ENCODE data around the gene LCE4A. TPM values are rescaled to one million over a fixed set of nuclear protein-coding genes. Genes with fewer than 3 reads are reported as not detected.

The LCE4A gene
- total RNA-seq, 1 experiment from 2014 or later = not detected

DNA sequence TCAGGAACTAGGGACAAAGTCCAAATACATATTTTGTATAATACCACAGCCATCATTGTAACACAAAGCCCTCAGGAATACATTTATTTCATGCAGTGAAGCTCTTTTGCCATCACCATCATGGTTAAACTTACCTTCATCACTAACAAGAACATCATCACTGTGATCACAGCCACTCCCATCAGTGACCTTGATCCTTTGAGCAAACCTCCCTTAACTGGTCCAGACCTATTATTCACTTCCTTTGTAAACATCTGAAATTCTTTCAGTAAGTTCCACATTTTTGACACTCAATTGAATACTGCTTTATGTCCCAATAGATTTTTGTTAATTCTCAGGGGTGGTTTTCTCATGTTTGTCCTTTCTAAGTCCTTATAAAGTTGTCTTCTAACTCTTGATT is 33.7 kb downstream of the LCE4A start:
- in situ Hi-C loops (cut with HindIII; ENCODE audit: low pct_unique_long_range_greater_than_20kb, low sequenced_read_pairs) = no loop called here
- DNase-seq (ENCODE audit: low read depth) = no peak

DNA sequence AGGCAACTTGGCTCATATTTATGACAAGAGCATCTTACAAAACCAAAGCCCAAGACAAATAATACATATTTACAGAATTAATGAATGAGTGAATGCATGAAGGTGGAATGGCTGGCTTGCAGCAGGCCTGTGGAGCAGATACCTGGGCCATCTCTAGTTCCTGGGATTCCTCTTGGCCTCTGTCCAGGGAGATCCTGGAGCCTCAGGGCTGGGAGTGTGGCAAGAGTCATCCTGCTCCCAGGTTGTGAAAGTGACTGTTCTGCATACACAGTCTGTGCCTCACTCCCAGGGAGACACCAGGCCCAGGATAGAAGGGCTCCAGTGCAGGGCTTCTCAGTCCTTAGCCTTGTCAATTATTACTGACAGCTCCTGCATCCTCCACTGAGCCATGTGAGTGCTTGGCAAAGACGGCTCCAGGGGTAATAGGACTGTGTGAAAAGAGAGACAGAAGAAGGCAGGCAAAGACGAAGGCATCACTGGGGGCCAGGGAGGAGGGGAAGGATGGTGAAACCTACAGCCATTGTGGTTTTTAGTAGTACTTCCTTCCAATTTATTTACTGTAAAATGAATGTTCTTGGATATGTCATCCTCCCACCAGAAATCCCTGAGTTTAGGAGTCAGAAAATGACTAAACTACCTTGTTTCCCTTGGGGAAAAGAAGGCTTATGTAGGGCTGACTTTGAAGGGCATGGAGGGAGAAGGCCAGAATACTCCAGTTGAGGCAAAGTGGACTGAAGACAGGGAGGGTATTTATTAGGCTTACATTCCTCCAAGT is 35.6 kb downstream of the LCE4A start:
- no peak for DNase-seq (ENCODE audit: low read depth)
- in situ Hi-C loops (cut with HindIII; ENCODE audit: low pct_unique_long_range_greater_than_20kb, low sequenced_read_pairs) = no loop called here

DNA sequence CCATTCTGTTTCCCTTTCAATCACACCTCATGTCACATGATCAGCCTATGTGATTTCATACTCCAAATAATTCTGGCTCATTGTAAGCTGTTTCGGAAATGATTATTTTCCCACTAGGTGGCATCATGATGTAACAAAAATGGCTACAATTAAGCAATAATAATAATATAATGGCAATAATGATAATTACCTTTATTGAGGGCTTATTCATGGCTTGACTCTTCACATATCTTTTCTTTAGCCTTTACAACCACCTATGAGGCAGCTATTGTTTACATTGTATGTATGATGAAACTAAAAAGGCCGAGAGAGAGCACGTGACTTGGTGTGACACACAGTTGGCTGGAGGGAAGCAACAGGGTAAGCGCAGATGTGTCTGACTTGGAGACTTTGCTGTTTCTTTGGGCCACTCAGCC is 37.3 kb downstream of the LCE4A start:
- no peak for DNase-seq (ENCODE audit: low read depth)
- in situ Hi-C loops (cut with HindIII; ENCODE audit: low pct_unique_long_range_greater_than_20kb, low sequenced_read_pairs) = no loop called here

DNA sequence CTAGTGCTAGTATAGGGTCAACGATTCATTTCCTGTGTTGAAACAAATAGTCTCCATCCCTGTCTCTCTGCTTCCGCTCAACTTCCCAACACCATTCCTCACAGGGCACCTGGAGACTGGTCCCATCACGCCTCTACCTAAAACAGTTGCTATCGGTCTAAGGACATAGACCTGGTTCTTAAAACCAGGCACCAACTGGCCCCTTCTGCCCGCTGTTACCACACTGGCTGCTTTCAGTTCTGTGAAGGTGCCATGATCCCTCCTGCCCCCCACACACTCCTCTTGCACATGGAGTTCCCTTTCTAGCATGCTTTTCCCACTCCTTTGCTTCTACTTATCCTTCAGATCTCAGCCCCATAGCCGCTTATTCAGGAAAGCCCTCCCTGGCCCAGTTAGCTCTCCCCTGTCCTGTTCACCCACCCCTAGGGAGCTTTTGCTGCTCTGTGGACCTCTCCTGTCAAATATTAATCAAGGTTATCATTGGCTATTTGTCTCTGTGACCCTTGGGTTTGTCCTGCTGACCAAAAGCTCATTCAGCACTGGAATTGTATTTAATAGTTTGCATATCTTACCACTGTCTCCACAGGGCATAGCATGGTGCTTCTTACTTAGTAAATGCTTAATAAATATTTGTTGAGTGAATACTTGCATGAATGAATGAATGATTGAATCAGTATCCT is 37.9 kb downstream of the LCE4A start:
- no peak for DNase-seq (ENCODE audit: low read depth)
- in situ Hi-C loops (cut with HindIII; ENCODE audit: low pct_unique_long_range_greater_than_20kb, low sequenced_read_pairs) = no loop called here

DNA sequence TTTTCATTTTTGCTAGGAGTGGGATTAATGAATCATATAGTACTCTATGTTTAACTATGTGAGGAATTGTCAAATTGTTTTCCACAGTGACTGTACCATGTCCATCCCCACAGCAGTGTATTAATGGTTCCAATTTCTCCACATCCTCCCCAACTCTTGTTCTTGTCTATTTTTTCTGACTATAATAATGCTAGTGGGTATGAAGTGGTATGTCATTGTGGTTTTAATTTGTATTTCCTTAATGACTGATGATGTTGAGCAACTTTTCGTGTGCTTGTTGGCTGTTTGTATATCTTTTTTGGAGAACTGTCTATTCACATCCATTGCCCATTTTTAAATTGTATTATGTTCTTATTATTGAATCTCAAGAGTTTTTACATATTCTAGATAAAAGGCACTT is 39.9 kb downstream of the LCE4A start:
- DNase-seq (ENCODE audit: low read depth) = no peak
- in situ Hi-C loops (cut with HindIII; ENCODE audit: low pct_unique_long_range_greater_than_20kb, low sequenced_read_pairs) = no loop called here

DNA sequence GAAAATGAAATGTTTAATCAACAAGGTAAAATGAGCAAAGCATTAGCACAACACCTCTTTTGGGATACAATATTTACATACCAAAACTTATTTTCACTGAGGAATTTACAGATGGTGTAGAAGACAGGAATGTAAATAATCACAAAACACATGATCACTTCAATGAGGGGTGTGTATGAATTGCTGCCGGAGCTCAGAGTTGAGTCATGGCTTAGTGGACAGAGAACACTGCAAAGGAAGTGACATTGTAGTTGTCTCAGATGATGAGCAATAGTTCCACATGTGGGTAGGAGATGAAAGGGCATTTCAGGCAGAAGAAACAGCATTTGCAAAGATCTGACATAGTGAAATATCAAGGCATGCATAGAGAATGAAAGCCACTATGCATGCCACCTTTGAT is 44.3 kb downstream of the LCE4A start:
- peak; percentile 8 for DNase-seq (ENCODE audit: low read depth)
- in situ Hi-C loops (cut with HindIII; ENCODE audit: low pct_unique_long_range_greater_than_20kb, low sequenced_read_pairs) = no loop called here

DNA sequence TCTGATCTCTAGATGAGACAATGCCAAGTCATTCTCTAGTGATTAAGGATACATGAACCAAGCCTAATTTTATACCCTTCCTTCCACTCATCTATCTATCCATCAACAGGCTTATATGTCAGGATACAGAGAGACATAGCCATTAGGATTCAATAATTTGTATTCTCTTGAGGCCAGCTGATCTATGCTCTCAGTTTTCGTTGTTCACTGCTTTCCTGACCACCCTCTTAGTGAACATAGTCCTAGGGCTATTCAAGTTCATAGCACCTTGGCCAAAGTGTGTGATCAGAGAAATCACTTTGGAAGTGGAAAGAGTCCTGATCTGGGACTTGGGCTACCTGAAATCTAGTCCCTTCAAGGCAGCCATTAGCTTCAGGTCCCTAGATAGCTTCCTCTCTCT is 45.6 kb downstream of the LCE4A start:
- in situ Hi-C loops (cut with HindIII; ENCODE audit: low pct_unique_long_range_greater_than_20kb, low sequenced_read_pairs) = no loop called here
- no peak for DNase-seq (ENCODE audit: low read depth)

DNA sequence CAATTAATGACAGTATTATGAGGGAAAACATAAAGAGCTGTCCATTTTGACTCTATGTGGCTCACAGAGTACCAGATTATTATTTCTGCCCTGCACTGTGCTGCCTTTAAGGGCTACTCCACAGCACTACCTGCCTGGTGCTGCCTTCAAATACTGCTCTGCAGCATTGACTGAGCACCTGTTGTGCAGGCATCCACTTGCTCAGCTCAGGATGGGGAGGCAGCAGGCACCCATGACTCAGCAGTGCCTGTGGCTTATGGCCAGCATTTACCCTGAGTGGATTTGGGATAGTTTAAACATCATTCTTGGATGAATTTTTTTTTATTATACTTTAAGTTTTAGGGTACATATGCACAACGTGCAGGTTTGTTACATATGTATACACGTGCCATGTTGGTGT is 48.9 kb downstream of the LCE4A start:
- in situ Hi-C loops (cut with HindIII; ENCODE audit: low pct_unique_long_range_greater_than_20kb, low sequenced_read_pairs) = no loop called here
- no peak for DNase-seq (ENCODE audit: low read depth)

DNA sequence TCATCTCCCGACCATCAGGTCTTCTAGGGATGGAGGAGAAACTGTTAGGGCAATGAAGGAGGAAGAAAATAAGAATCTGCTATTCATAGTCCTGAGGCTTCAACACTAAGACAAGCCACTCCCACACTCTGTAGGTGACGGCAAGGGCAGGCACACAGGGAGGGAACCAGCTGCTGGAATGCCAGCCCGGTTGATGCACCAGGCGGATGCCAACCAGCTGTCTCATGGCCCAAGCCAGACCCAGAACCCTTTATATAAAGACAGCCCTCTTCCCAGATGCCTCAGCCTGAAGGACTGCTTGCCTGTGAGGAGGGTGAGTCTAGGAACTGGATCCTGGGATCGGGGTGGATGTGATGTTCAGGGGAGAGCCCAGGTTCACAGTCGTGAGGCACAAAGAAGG is 49.8 kb downstream of the LCE4A start, which contains the start of gene KPRP:
Gene KPRP, plus strand, starts transcription at position 279 of the 400 bp plus-strand sequence. CDS start 1,564 bp downstream, outside the sequence.
- in situ Hi-C loops (cut with HindIII; ENCODE audit: low pct_unique_long_range_greater_than_20kb, low sequenced_read_pairs) = no loop called here

DNA sequence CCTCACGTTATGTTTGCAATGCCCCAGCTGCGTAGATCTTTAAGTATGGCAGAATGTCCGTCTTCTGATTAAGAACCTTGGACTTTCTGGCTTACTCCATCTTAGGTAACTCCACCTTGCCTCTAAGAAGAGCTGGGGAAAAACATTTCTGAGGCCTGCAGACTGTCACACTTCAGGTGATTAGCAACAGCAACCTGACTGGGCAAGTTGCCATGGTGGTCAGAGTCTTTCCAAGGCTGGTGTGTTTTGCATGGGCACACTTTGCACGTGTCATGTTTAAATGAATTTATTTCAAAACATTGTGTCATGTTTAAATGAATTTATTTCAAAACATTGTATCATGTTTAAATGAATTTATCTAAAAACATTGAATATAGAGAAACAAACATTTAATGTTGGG is 50.7 kb downstream of the LCE4A start:
- in situ Hi-C loops (cut with HindIII; ENCODE audit: low pct_unique_long_range_greater_than_20kb, low sequenced_read_pairs) = no loop called here
- DNase-seq (ENCODE audit: low read depth) = no peak

More for the DNA sequence above, 49.8 kb downstream of the LCE4A start, which contains the start of gene KPRP:
- no peak for DNase-seq (ENCODE audit: low read depth)

Other genes starting within 250 kb of the LCE4A start
- gene LCE5A, start 197.4 kb upstream of the LCE4A start, total RNA-seq (2014; rRNA removed; shearing (Covaris generic); ENCODE audit: low replicate concordance) = not detected in 2 replicates
- gene CRCT1, start 193.7 kb upstream of the LCE4A start, total RNA-seq (2014; rRNA removed; shearing (Covaris generic); ENCODE audit: low replicate concordance) = not detected in 2 replicates
- not detected in 2 replicates for gene LCE3E, start 141.4 kb upstream of the LCE4A start, total RNA-seq (2014; rRNA removed; shearing (Covaris generic); ENCODE audit: low replicate concordance)
- gene LCE3D, start 127.6 kb upstream of the LCE4A start, total RNA-seq (2014; rRNA removed; shearing (Covaris generic); ENCODE audit: low replicate concordance) = not detected in 2 replicates
- gene LCE3C, start 107.9 kb upstream of the LCE4A start, total RNA-seq (2014; rRNA removed; shearing (Covaris generic); ENCODE audit: low replicate concordance) = not detected in 2 replicates
- not detected in 2 replicates for gene LCE3B, start 94.3 kb upstream of the LCE4A start, total RNA-seq (2014; rRNA removed; shearing (Covaris generic); ENCODE audit: low replicate concordance)
- not detected in 2 replicates for gene LCE3A, start 85.1 kb upstream of the LCE4A start, total RNA-seq (2014; rRNA removed; shearing (Covaris generic); ENCODE audit: low replicate concordance)
- not detected in 2 replicates for gene LCE2D, start 44.8 kb upstream of the LCE4A start, total RNA-seq (2014; rRNA removed; shearing (Covaris generic); ENCODE audit: low replicate concordance)
- not detected in 2 replicates for gene LCE2C, start 32.9 kb upstream of the LCE4A start, total RNA-seq (2014; rRNA removed; shearing (Covaris generic); ENCODE audit: low replicate concordance)
- not detected in 2 replicates for gene LCE2B, start 22.0 kb upstream of the LCE4A start, total RNA-seq (2014; rRNA removed; shearing (Covaris generic); ENCODE audit: low replicate concordance)
- not detected in 2 replicates for gene LCE2A, start 9.8 kb upstream of the LCE4A start, total RNA-seq (2014; rRNA removed; shearing (Covaris generic); ENCODE audit: low replicate concordance)
- not detected in 2 replicates for gene KPRP, start 49.9 kb downstream of the LCE4A start, total RNA-seq (2014; rRNA removed; shearing (Covaris generic); ENCODE audit: low replicate concordance)
- gene LCE1F, start 67.0 kb downstream of the LCE4A start, total RNA-seq (2014; rRNA removed; shearing (Covaris generic); ENCODE audit: low replicate concordance) = not detected in 2 replicates
- gene LCE1E, start 78.1 kb downstream of the LCE4A start, total RNA-seq (2014; rRNA removed; shearing (Covaris generic); ENCODE audit: low replicate concordance) = not detected in 2 replicates
- not detected in 2 replicates for gene LCE1D, start 88.6 kb downstream of the LCE4A start, total RNA-seq (2014; rRNA removed; shearing (Covaris generic); ENCODE audit: low replicate concordance)
- not detected in 2 replicates for gene LCE1C, start 98.5 kb downstream of the LCE4A start, total RNA-seq (2014; rRNA removed; shearing (Covaris generic); ENCODE audit: low replicate concordance)
- not detected in 2 replicates for gene LCE1B, start 103.8 kb downstream of the LCE4A start, total RNA-seq (2014; rRNA removed; shearing (Covaris generic); ENCODE audit: low replicate concordance)
- gene LCE1A, start 119.3 kb downstream of the LCE4A start, total RNA-seq (2014; rRNA removed; shearing (Covaris generic); ENCODE audit: low replicate concordance) = not detected in 2 replicates
- gene LCE6A, start 134.7 kb downstream of the LCE4A start, total RNA-seq (2014; rRNA removed; shearing (Covaris generic); ENCODE audit: low replicate concordance) = not detected in 2 replicates
- not detected in 2 replicates for gene LCE7A, start 151.8 kb downstream of the LCE4A start, total RNA-seq (2014; rRNA removed; shearing (Covaris generic); ENCODE audit: low replicate concordance)
- not detected in 2 replicates for gene SMCP, start 170.2 kb downstream of the LCE4A start, total RNA-seq (2014; rRNA removed; shearing (Covaris generic); ENCODE audit: low replicate concordance)
- not detected in 2 replicates for gene IVL, start 200.4 kb downstream of the LCE4A start, total RNA-seq (2014; rRNA removed; shearing (Covaris generic); ENCODE audit: low replicate concordance)
- not detected in 2 replicates for gene SPRR5, start 239.0 kb downstream of the LCE4A start, total RNA-seq (2014; rRNA removed; shearing (Covaris generic); ENCODE audit: low replicate concordance)